ENCODE results near the gene KDM2A. TPM values are rescaled to one million over a fixed set of nuclear protein-coding genes. Genes with fewer than 3 reads are reported as not detected.

KDM2A gene
- total RNA-seq, 4 donors from 2014 or later: 34.8 to 55.0 (median 44.9) TPM

DNA sequence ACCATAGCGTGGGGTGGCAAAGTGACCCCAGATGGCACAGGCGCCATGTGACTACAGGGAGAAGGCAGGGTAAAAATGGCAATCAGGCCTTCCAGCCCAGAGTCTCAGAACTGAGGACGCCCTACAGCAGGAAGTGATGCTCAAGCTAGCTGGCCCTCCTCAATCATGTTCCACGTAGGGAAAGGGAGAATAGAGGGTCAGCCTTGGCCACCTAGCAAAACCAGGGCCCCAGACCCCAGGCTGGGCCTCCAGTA is 169.1 kb downstream of the KDM2A start:
- ATAC-seq (no peak), DNase-seq (no peak)

DNA sequence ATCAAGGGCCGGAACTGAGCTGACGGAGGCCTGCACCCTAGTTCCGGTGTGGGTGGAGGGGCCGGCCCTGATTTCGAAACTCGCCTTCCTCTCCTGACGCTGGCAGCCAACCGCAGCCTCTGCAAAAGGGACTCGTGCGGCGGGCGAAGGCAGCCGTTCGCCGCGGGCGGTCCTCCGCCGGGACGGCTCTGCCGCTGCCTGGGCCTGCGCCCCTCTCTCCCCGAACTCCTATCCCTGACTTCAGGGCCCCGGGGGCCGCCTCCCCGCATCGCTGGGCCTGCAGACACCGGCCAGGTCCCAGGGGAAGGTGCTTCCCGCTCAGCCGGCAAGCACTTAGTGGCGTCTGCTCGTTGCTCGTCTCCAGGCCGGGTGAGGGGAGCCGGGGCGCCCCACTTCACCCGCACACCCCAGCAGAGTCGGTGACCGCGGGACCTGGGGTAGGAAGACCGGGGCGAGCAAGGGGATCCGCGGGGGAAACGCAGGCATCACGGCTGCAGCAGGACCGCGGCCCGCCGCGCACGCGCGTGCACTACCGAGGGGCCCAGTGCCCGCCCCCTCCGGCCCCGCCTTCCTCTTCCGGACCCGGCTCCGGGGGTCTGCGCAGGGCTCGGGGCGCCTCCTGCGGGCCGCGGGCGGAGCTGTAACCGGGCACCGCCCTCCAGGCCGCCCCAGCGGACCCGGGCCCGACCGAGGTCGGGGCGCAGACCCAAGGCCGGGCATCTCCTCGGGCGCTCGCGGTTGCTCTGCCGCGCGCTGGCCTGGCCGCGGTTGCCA is 169.6 kb downstream of the KDM2A start:
- TF ChIP-seq, protein P1, sequence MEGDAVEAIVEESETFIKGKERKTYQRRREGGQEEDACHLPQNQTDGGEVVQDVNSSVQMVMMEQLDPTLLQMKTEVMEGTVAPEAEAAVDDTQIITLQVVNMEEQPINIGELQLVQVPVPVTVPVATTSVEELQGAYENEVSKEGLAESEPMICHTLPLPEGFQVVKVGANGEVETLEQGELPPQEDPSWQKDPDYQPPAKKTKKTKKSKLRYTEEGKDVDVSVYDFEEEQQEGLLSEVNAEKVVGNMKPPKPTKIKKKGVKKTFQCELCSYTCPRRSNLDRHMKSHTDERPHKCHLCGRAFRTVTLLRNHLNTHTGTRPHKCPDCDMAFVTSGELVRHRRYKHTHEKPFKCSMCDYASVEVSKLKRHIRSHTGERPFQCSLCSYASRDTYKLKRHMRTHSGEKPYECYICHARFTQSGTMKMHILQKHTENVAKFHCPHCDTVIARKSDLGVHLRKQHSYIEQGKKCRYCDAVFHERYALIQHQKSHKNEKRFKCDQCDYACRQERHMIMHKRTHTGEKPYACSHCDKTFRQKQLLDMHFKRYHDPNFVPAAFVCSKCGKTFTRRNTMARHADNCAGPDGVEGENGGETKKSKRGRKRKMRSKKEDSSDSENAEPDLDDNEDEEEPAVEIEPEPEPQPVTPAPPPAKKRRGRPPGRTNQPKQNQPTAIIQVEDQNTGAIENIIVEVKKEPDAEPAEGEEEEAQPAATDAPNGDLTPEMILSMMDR (IDR thresholded peaks at IDR 0.05 in 4 of 5, conservative IDR thresholded peaks at IDR 0.05 in 1 of 5): peak in 4 of 5 experiments; percentile 47 to 69 (median 62)
- peak; percentile 23 to 30 for TF ChIP-seq POLR2A (IDR thresholded peaks at IDR 0.05)
- Histone ChIP-seq H3K36me3 (peaks cover 0 to 28% of the 10 kb centered on the region in 2 donors), H3K4me3 (peak overlapping the region; percentile 65 to 92 (median 74)), H3K4me1 (peaks cover 20 to 21% of the 10 kb centered on the region in 2 donors), H3K27me3 (no peaks in the 10 kb centered on the region), H3K27ac (peak overlapping the region; percentile 71 to 91 (median 84)), H3K9me3 (no peaks in the 10 kb centered on the region)
- in situ Hi-C loops (cut with MboI; ENCODE audit: low sequenced_read_pairs in 4 of 4): no loop called here
- ATAC-seq (peak; percentile 71 to 74), DNase-seq (peak; percentile 66 to 76)
- intact Hi-C loops (cut with DNase I; ENCODE audit: low total_unique reads): loop anchor here (1.0 kb wide), 2 partner anchors 22 to 29 kb away; partner anchors contain the start of gene GRK2

More for the DNA sequence above, 169.1 kb downstream of the KDM2A start:
- Histone ChIP-seq H3K9me3 (no peaks in the 10 kb centered on the region), H3K4me3 (peak overlapping the region; percentile 65 to 92 (median 74)), H3K4me1 (peaks cover 20 to 21% of the 10 kb centered on the region in 2 donors), H3K36me3 (peaks cover 0 to 33% of the 10 kb centered on the region in 2 donors), H3K27ac (peak overlapping the region; percentile 71 to 91 (median 84)), H3K27me3 (no peaks in the 10 kb centered on the region)
- intact Hi-C loops (cut with DNase I; ENCODE audit: low total_unique reads): no loop called here
- in situ Hi-C loops (cut with MboI; ENCODE audit: low sequenced_read_pairs in 4 of 4): no loop called here
- TF ChIP-seq POLR2A (IDR thresholded peaks at IDR 0.05): no peak
- TF ChIP-seq, protein P1 (IDR thresholded peaks at IDR 0.05 in 4 of 5, conservative IDR thresholded peaks at IDR 0.05 in 1 of 5): no peak

DNA sequence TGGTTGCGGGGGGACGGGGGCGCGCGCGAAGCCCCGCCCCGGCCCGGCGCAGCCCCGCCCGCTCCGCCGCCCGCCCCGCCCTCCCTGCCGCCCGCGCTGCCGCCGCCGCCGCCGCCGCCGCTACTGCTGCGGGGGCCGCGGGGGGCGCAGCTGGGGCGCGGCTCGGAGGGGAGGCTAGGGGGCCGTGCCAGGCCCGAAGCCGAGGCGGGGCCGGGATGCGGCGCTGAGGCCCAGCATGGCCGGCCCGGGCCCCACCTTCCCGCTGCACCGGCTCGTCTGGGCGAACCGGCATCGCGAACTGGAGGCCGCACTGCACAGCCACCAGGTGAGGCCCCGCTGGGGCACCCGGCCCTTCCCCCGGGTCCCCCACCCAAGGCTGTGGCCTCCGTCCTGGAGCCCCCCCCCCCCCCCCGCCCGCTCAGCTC is 170.2 kb downstream of the KDM2A start, which contains the start of gene ANKRD13D:
Gene ANKRD13D (plus strand): TSS at position 78 of the 425 bp plus-strand sequence. CDS start 158 bp downstream, at position 236.
- peak; percentile 73 to 77 for ATAC-seq
- no peak for TF ChIP-seq POLR2A (IDR thresholded peaks at IDR 0.05)
- TF ChIP-seq, protein P1 (IDR thresholded peaks at IDR 0.05 in 4 of 5, conservative IDR thresholded peaks at IDR 0.05 in 1 of 5): no peak
- Histone ChIP-seq H3K27ac (peak within 1 kb of the TSS; percentile 71 to 91 (median 84)), H3K4me3 (peak within 1 kb of the TSS; percentile 69 to 92 (median 76)), H3K9me3 (no peaks in the 10 kb centered on the region), H3K36me3 (peaks cover 0 to 22% of the 10 kb centered on the region in 2 donors), H3K27me3 (no peaks in the 10 kb centered on the region), H3K4me1 (peaks cover 20 to 21% of the 10 kb centered on the region in 2 donors)
- intact Hi-C loops (cut with DNase I; ENCODE audit: low total_unique reads) (loop anchor here (1.0 kb wide), 2 partner anchors 23 to 28 kb away; partner anchors contain the start of gene GRK2), in situ Hi-C loops (cut with MboI; ENCODE audit: low sequenced_read_pairs in 4 of 4) (no loop called here)
- no peak for DNase-seq

DNA sequence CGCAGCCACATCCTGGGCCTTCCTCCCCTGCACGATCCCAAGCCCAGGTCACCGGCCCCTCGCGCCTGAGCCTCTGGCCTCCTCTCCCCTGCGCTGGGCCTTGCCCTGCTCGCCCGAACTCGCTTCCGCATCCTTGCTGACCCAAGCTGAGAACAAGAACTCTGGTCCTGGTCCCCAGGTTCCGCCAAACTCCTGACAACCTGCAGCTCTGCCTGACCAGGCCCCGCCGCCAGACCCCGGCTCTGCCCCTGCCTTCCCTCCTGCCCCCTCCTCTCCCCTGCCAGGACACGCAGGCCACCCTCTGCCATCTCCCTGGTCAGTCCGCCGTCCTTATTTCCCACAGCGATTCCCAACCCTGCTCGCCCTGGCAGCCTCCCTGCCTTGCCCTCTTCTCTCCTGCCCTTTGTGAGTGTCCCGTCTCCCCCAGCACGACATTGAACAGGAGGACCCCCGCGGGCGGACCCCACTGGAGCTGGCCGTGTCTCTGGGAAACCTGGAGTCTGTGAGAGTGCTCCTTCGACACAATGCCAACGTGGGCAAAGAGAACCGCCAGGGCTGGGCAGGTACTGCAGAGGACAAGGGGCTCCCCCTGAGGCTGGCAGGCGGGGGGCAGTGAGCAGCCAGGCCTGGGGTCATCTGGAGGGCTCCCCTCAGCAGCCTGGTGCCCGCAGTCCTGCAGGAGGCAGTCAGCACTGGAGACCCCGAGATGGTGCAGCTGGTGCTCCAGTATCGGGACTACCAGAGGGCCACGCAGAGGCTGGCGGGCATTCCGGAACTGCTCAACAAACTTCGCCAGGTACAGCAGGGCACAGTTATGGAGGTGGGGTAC is 170.8 kb downstream of the KDM2A start:
- Histone ChIP-seq H3K36me3 (peaks cover 0 to 15% of the 10 kb centered on the region in 2 donors), H3K27me3 (no peaks in the 10 kb centered on the region), H3K27ac (peak overlapping the region; percentile 52 to 62 (median 58)), H3K4me3 (peak overlapping the region; percentile 66 to 80 (median 70)), H3K4me1 (peaks cover 20 to 21% of the 10 kb centered on the region in 2 donors), H3K9me3 (no peaks in the 10 kb centered on the region)
- in situ Hi-C loops (cut with MboI; ENCODE audit: low sequenced_read_pairs in 4 of 4): no loop called here
- TF ChIP-seq, protein P1 (IDR thresholded peaks at IDR 0.05 in 4 of 5, conservative IDR thresholded peaks at IDR 0.05 in 1 of 5): no peak
- TF ChIP-seq POLR2A (IDR thresholded peaks at IDR 0.05): no peak
- DNase-seq (no peak), ATAC-seq (peak in 1 of 2 donors; percentile 26)
- intact Hi-C loops (cut with DNase I; ENCODE audit: low total_unique reads): loop anchor here (1.0 kb wide), 2 partner anchors 24 to 27 kb away; partner anchors contain the start of gene GRK2

All from gastrocnemius medialis (tissue), 4 donors.